SU-DHL-6 (cell line): ENCODE results near the gene SELE.

Experiments
- EZH2phosphoT487 ChIP-seq: fragments of 200-600 bp; sonication (generic), shearing (Covaris generic); conservative IDR thresholded peaks from 2 replicates; pipeline ENCODE4 v1.6.1; 2018; ENCODE audit warnings: mild to moderate bottlenecking, antibody characterized with exemption, low read length, moderate library complexity, mixed read lengths
- TF ChIP-seq, protein P1 (sequence below): fragments of 200-600 bp; sonication (generic); IDR thresholded peaks from one replicate; pipeline ENCODE4 v1.5.1; 2017; ENCODE audit warnings: antibody characterized with exemption, mild to moderate bottlenecking, low read length, moderate library complexity; ENCODE audit not compliant: insufficient read depth, poor library complexity, severe bottlenecking

DNA sequence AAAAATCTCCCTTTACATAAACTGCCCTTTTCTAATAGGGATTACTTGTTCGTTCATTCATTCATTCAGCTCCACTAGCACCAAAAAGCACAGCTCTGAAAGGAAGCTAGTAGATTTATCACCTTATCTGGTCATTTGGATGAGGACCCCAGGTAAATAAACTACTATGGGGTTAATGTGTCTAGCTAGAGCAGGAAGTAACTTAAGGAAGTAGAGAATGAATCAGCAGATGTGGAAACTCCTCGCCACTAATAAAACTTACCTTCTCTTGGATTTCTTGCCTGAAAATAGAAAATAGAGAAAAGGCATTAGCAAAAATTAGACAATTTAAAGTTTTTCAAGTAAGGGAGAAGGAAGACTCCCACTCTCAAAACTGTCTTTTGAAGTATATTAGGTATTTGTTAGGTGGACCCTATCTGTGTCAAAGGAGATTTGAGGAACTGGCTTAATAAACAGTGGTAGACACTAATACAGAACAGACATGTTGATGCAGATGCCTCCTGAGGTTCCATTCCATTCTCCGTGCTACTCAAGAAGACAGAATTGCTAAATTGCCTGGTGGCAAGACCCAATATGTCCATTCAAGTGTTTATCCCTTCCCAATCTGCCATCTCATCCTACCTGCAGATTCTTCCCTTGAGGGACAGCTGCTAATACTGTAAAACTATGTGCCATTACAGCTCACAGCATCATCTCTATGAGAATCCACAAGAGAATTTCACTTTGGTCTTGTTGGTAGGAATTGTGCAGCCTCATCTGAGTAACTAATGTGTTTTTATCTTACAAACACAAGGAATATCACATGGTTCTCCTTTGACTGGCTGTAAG lies 37.4 kb downstream of the SELE start:
- TF ChIP-seq, protein P1, sequence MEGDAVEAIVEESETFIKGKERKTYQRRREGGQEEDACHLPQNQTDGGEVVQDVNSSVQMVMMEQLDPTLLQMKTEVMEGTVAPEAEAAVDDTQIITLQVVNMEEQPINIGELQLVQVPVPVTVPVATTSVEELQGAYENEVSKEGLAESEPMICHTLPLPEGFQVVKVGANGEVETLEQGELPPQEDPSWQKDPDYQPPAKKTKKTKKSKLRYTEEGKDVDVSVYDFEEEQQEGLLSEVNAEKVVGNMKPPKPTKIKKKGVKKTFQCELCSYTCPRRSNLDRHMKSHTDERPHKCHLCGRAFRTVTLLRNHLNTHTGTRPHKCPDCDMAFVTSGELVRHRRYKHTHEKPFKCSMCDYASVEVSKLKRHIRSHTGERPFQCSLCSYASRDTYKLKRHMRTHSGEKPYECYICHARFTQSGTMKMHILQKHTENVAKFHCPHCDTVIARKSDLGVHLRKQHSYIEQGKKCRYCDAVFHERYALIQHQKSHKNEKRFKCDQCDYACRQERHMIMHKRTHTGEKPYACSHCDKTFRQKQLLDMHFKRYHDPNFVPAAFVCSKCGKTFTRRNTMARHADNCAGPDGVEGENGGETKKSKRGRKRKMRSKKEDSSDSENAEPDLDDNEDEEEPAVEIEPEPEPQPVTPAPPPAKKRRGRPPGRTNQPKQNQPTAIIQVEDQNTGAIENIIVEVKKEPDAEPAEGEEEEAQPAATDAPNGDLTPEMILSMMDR, result no peak
- TF ChIP-seq EZH2phosphoT487, result no peak
